A549 (cell line): Measurements from ENCODE around the gene KAT2A. TPM values are rescaled to one million over a fixed set of nuclear protein-coding genes. Genes with fewer than 3 reads are reported as not detected.

Source experiments
- ATAC-seq, 2 experiments: fragments of 200-7000 bp in 1 of 2; fragments of >200 bp in 1 of 2; cut with Nextera tagmentation in 1 of 2; cut with Tn5 transposase in 1 of 2; 3 replicates each; pipeline versions ENCODE4 v1.8.0 to v1.9.1; 2018 to 2020; ENCODE audit warnings: mild to moderate bottlenecking in 1 of 2, moderate library complexity in 1 of 2
- CTCF ChIA-PET: fragments of 300-600 bp; sonication (Branson Sonifier 250); formaldehyde crosslinking; extraction: SDS; loops from one replicate; lab custom pipeline; 2021; ENCODE audit warnings: antibody characterized with exemption, inconsistent platforms; lab: Yijun Ruan, JAX
- POLR2A ChIA-PET: fragments of 350-600 bp; formaldehyde crosslinking; extraction: SDS; loops from one replicate; lab custom pipeline; 2021; ENCODE audit warnings: antibody characterized with exemption, inconsistent platforms; lab: Yijun Ruan, JAX
- DNase-seq, 2 experiments: peaks; one replicate each; pipeline versions ENCODE4 v3.0.0 to v3.0.0-alpha.2; 2011 to 2016; ENCODE audit warnings: low read depth in 1 of 2, low spot score in 1 of 2
- FAIRE-seq: peaks from 2 replicates; lab custom pipeline; 2011; peaks lifted over from hg19 to GRCh38; lab: Jason Lieb, UNC
- H3K27ac ChIP-seq, 2 experiments: fragments of >200 bp; sonication (Bioruptor Twin); formaldehyde crosslinking; 3 replicates each; pipeline ENCODE4 v1.5.1; 2016 to 2017
- H3K4me1 ChIP-seq: fragments of >200 bp; sonication (Bioruptor Twin); formaldehyde crosslinking; 3 replicates; pipeline ENCODE4 v1.6.1; 2016
- H3K4me2 ChIP-seq: fragments of >200 bp; sonication (Bioruptor Twin); formaldehyde crosslinking; 3 replicates; pipeline ENCODE4 v1.6.1; 2016
- H3K4me3 ChIP-seq: fragments of >200 bp; sonication (Bioruptor Twin); formaldehyde crosslinking; 3 replicates; pipeline ENCODE4 v1.5.1; 2016
- H3K9me3 ChIP-seq: fragments of >200 bp; sonication (Bioruptor Twin); formaldehyde crosslinking; 3 replicates; pipeline ENCODE4 v1.6.1; 2016
- ATOH8 ChIP-seq: fragments of 250-450 bp; sonication (Bioruptor Pico); IDR thresholded peaks from 2 replicates; pipeline ENCODE4 v1.5.0; 2020; ENCODE audit warnings: low read depth, mild to moderate bottlenecking, moderate library complexity
- BCL3 ChIP-seq: fragments of >200 bp; sonication (Bioruptor Twin); formaldehyde crosslinking; IDR thresholded peaks from 3 replicates; pipeline ENCODE4 v1.6.1; 2016
- BHLHE40 ChIP-seq: IDR thresholded peaks from 2 replicates; pipeline ENCODE4 v1.6.1; 2012; ENCODE audit warnings: low read depth, low read length, inconsistent platforms
- CBX2 ChIP-seq: fragments of 200-600 bp; sonication (generic); IDR thresholded peaks from 2 replicates; pipeline ENCODE4 v1.6.1; 2016; ENCODE audit warnings: low read depth, mild to moderate bottlenecking, borderline replicate concordance
- CEBPB ChIP-seq, 2 experiments: fragments of >200 bp in 1 of 2; sonication (Bioruptor Twin) in 1 of 2; formaldehyde crosslinking in 1 of 2; IDR thresholded peaks; 2 replicates each; pipeline ENCODE4 v1.6.1; 2012 to 2016
- CHD4 ChIP-seq: fragments of 200-600 bp; sonication (generic); IDR thresholded peaks from 2 replicates; pipeline ENCODE4 v1.6.1; 2016; ENCODE audit warnings: antibody characterized with exemption, mild to moderate bottlenecking, borderline replicate concordance
- HES2 ChIP-seq: fragments of >200 bp; sonication (Bioruptor Twin); formaldehyde crosslinking; IDR thresholded peaks from 2 replicates; pipeline ENCODE4 v1.6.1; 2016
- HEYL ChIP-seq: fragments of 250-450 bp; sonication (Bioruptor Pico); IDR thresholded peaks from 2 replicates; pipeline ENCODE4 v1.8.0; 2021; ENCODE audit warnings: mild to moderate bottlenecking, moderate library complexity
- KDM1A ChIP-seq: fragments of 200-600 bp; sonication (generic); IDR thresholded peaks from 2 replicates; pipeline ENCODE4 v1.6.1; 2016; ENCODE audit warnings: low read depth, mild to moderate bottlenecking
- MAX ChIP-seq: IDR thresholded peaks from 2 replicates; pipeline ENCODE4 v1.6.1; 2012
- NFE2L2 ChIP-seq: fragments of 150-350 bp; conservative IDR thresholded peaks from 2 replicates; pipeline ENCODE4 v1.6.1; 2014; ENCODE audit warnings: low read length
- PBX3 ChIP-seq: IDR thresholded peaks from 2 replicates; pipeline ENCODE4 v1.6.1; 2012
- POLR2AphosphoS2 ChIP-seq: conservative IDR thresholded peaks from 2 replicates; pipeline ENCODE4 v1.6.1; 2012; ENCODE audit warnings: low read length, improper control_type of control experiment, inconsistent platforms
- RARB ChIP-seq: fragments of 250-450 bp; sonication (Bioruptor Pico); IDR thresholded peaks from 2 replicates; pipeline ENCODE4 v1.8.0; 2021; ENCODE audit warnings: mild to moderate bottlenecking, moderate library complexity
- REST ChIP-seq: fragments of 200-600 bp; sonication (generic); IDR thresholded peaks from 2 replicates; pipeline ENCODE4 v1.6.1; 2016; ENCODE audit warnings: antibody characterized with exemption, mild to moderate bottlenecking, moderate library complexity
- RNF2 ChIP-seq: fragments of 200-600 bp; sonication (generic); IDR thresholded peaks from 2 replicates; pipeline ENCODE4 v1.6.1; 2016; ENCODE audit warnings: low read depth, mild to moderate bottlenecking, antibody characterized with exemption, moderate library complexity, borderline replicate concordance
- SMC3 ChIP-seq: fragments of >200 bp; sonication (Bioruptor Twin); formaldehyde crosslinking; IDR thresholded peaks from 3 replicates; pipeline ENCODE4 v1.6.1; 2018; ENCODE audit warnings: inconsistent platforms
- TFCP2L1 ChIP-seq: fragments of 250-450 bp; sonication (Bioruptor Pico); IDR thresholded peaks from 2 replicates; pipeline ENCODE4 v1.5.0; 2021; ENCODE audit warnings: mild to moderate bottlenecking
- TP53 ChIP-seq: fragments of 250-450 bp; sonication (Bioruptor Pico); IDR thresholded peaks from 2 replicates; pipeline ENCODE4 v1.5.0; 2021; ENCODE audit warnings: mild to moderate bottlenecking, moderate library complexity
- ZFP36 ChIP-seq: fragments of 450-650 bp; IDR thresholded peaks from 2 replicates; pipeline ENCODE4 v1.6.1; 2014; ENCODE audit warnings: borderline replicate concordance; ENCODE audit not compliant: partially characterized antibody
- ZNF302 ChIP-seq: fragments of 250-450 bp; sonication (Bioruptor Pico); IDR thresholded peaks from 2 replicates; pipeline ENCODE4 v1.9.0; 2021; ENCODE audit warnings: inconsistent platforms, mild to moderate bottlenecking, moderate library complexity
- ZSCAN20 ChIP-seq: fragments of 250-450 bp; sonication (Bioruptor Pico); IDR thresholded peaks from 2 replicates; pipeline ENCODE4 v1.8.0; 2022; ENCODE audit warnings: mild to moderate bottlenecking, moderate library complexity
- WGBS: methylation state at CpG from one replicate; pipeline ENCODE4 v1.1.6; 2017; ENCODE audit errors: missing lambda C conversion rate; 5-methylcytosine and 5-hydroxymethylcytosine counted together
- polyA plus RNA-seq, 4 experiments: library from polyadenylated mRNA; depleted of rRNA in 3 of 4; stranded (reverse); fragments of >200 nt; fragmentation: RNase III in 1 of 4; extraction: RNeasy Plus Mini Kit Qiagen cat#74134 plus additional on column Dnase treatment in 1 of 4; gene quantifications; 2 replicates in 3 of 4; 3 replicates in 1 of 4; pipeline ENCODE4 v1.2.3, GENCODE V29; 2011 to 2017

The KAT2A gene
- polyA plus RNA-seq, 2 of the 4 experiments (the other 2 are of a cell fraction), result 42.2 to 68.1 TPM

- no peak for TF ChIP-seq ZFP36
- TF ChIP-seq SMC3, result no peak
- no peak for TF ChIP-seq TP53 (CRISPR knock-in tag)
These were observed 32.4 kb downstream of the KAT2A start (continued) for GRCh38 chr17:42088736-42089135.

- POLR2A ChIA-PET, result no interaction called here
- ATAC-seq, result peak; percentile 47 to 48; a peak in 5 of 6 replicates
These were observed 33.1 kb downstream of the KAT2A start for GRCh38 chr17:42087736-42088705.

GRCh38 chr17:42087042-42087701 is 34.0 kb downstream of the KAT2A start:
- no peak for FAIRE-seq
- TF ChIP-seq ZSCAN20, result no peak
- TF ChIP-seq KDM1A, result no peak
- TF ChIP-seq RARB, result no peak
- no peak for TF ChIP-seq PBX3
- TF ChIP-seq HES2, result no peak
- no peak for TF ChIP-seq BHLHE40
- TF ChIP-seq BCL3, result no peak
- no peak for TF ChIP-seq ZNF302 (CRISPR knock-in tag)

More at GRCh38 chr17:42087736-42088705, 33.1 kb downstream of the KAT2A start:
- WGBS, result 66% methylated on average over 20 of the region's 20 CpGs
- TF ChIP-seq REST, result no peak
- no peak for TF ChIP-seq CHD4
- TF ChIP-seq HEYL (CRISPR knock-in tag), result no peak
- no peak for TF ChIP-seq NFE2L2
- TF ChIP-seq CBX2, result no peak
- no peak for TF ChIP-seq MAX
- TF ChIP-seq POLR2AphosphoS2, result no peak
- TF ChIP-seq ATOH8 (CRISPR knock-in tag), result no peak
- TF ChIP-seq TFCP2L1 (CRISPR knock-in tag), result no peak
- no peak for TF ChIP-seq CEBPB (IDR thresholded peaks at IDR 0.05)
- no peak for TF ChIP-seq RNF2
- Histone ChIP-seq H3K4me3 (no peak overlapping the region), H3K9me3 (no peaks in the 10 kb centered on the region), H3K4me1 (0 out of 3 replicates have a peak, but pooled peaks cover 3% of the 10 kb centered on the region), H3K4me2 (no peak overlapping the region), H3K27ac (no peak overlapping the region)
- no peak for FAIRE-seq
- CTCF ChIA-PET, result interaction anchor here (0.6 to 39.5 kb wide), 11 partner anchors 8 to 276 kb away, joined by 3 to 658 read pairs (median 4); partner anchors contain the start of genes DNAJC7, KAT2A, NKIRAS2 and P3H4
- DNase-seq, result no peak

More at GRCh38 chr17:42087042-42087701, 34.0 kb downstream of the KAT2A start:
- ChIA-PET POLR2A (no interaction called here), CTCF (interaction anchor here (0.6 to 39.5 kb wide), 10 partner anchors 8 to 275 kb away, joined by 3 to 658 read pairs (median 4); partner anchors contain the start of genes DNAJC7, KAT2A, NKIRAS2 and P3H4)
- H3K9me3 ChIP-seq, result no peaks in the 10 kb centered on the region
- ATAC-seq (no peak), DNase-seq (no peak)
- H3K4me1 ChIP-seq, result peaks cover 4% of the 10 kb centered on the region; the same call in 1 of the 3 replicates
- H3K4me3 ChIP-seq, result no peak overlapping the region
- no peak overlapping the region for H3K4me2 ChIP-seq
- H3K27ac ChIP-seq, result no peak overlapping the region
- 79% methylated on average over 7 of the region's 7 CpGs for WGBS
